MM.1S (cell line): ENCODE results near the gene SHF.

Source experiments
- DNase-seq: peaks from one replicate; pipeline ENCODE4 v3.0.0-alpha.2; 2015
- H2AFZ ChIP-seq: fragments of 300-600 bp; sonication (generic); 2 replicates; pipeline ENCODE4 v1.6.0; 2016; ENCODE audit warnings: antibody characterized with exemption, low read length
- H3F3A ChIP-seq: fragments of 300-600 bp; sonication (generic); 2 replicates; pipeline ENCODE4 v1.6.1; 2016; ENCODE audit warnings: mild to moderate bottlenecking, antibody characterized with exemption, low read length, moderate library complexity, mixed read lengths; ENCODE audit not compliant: insufficient read depth
- H3K27ac ChIP-seq: fragments of 300-600 bp; sonication (generic); 2 replicates; pipeline ENCODE4 v1.5.1; 2016; ENCODE audit warnings: mild to moderate bottlenecking, low read length
- H3K27me3 ChIP-seq: fragments of 300-600 bp; sonication (generic); replicated peaks from 2 replicates; pipeline ENCODE4 v1.6.0; 2016; ENCODE audit warnings: low read length; ENCODE audit not compliant: insufficient read depth
- H3K36me3 ChIP-seq: fragments of 300-600 bp; sonication (generic); replicated peaks from 2 replicates; pipeline ENCODE4 v1.6.1; 2016; ENCODE audit warnings: mild to moderate bottlenecking, low read length, mixed read lengths; ENCODE audit not compliant: insufficient read depth
- H3K4me1 ChIP-seq: fragments of 300-600 bp; sonication (generic); 2 replicates; pipeline ENCODE4 v1.6.1; 2016; ENCODE audit warnings: low read length, mixed read lengths
- H3K4me2 ChIP-seq: fragments of 300-600 bp; sonication (generic); 2 replicates; pipeline ENCODE4 v1.6.0; 2016; ENCODE audit warnings: low read depth, low read length
- H3K4me3 ChIP-seq: fragments of 300-600 bp; sonication (generic); 2 replicates; pipeline ENCODE4 v1.5.1; 2016; ENCODE audit warnings: low read length, mixed read lengths
- H3K79me2 ChIP-seq: fragments of 300-600 bp; sonication (generic); 2 replicates; pipeline ENCODE4 v1.6.1; 2016; ENCODE audit warnings: mixed run types, low read length, mixed read lengths
- H3K9ac ChIP-seq: fragments of 300-600 bp; sonication (generic); 2 replicates; pipeline ENCODE4 v1.6.1; 2016; ENCODE audit warnings: low read length, mixed read lengths
- H3K9me2 ChIP-seq: fragments of 300-600 bp; sonication (generic); replicated peaks from 2 replicates; pipeline ENCODE4 v1.6.1; 2016; ENCODE audit warnings: mild to moderate bottlenecking, low read length, mixed read lengths; ENCODE audit not compliant: insufficient read depth
- H3K9me3 ChIP-seq: fragments of 300-600 bp; sonication (generic); replicated peaks from 2 replicates; pipeline ENCODE4 v1.6.1; 2016; ENCODE audit warnings: mild to moderate bottlenecking, low read length, mixed read lengths; ENCODE audit not compliant: insufficient read depth
- H4K20me1 ChIP-seq: fragments of 300-600 bp; sonication (generic); 2 replicates; pipeline ENCODE4 v1.6.1; 2016; ENCODE audit warnings: mild to moderate bottlenecking, low read length, moderate library complexity, mixed read lengths; ENCODE audit not compliant: insufficient read depth
- CTCF ChIP-seq: fragments of 300-600 bp; sonication (generic); IDR thresholded peaks from 2 replicates; pipeline ENCODE4 v1.5.1; 2016; ENCODE audit warnings: antibody characterized with exemption, low read length, mixed read lengths
- EZH2 ChIP-seq: fragments of 300-600 bp; sonication (generic); optimal IDR thresholded peaks from 2 replicates; pipeline ENCODE3; 2017; ENCODE audit warnings: low read depth, mild to moderate bottlenecking, antibody characterized with exemption, low read length, mixed read lengths
- EZH2phosphoT487 ChIP-seq: fragments of 300-600 bp; sonication (generic); IDR thresholded peaks from 2 replicates; pipeline ENCODE4 v1.6.1; 2018; ENCODE audit warnings: antibody characterized with exemption, low read length

The SHF gene

GRCh38 chr15:45161666-45162065 is 26.1 kb downstream of the SHF start:
- Histone ChIP-seq H4K20me1 (no peaks in the 10 kb centered on the region), H3F3A (no peaks in the 10 kb centered on the region), H3K36me3 (no peaks in the 10 kb centered on the region), H3K9me3 (no peaks in the 10 kb centered on the region), H3K79me2 (peaks cover 3% of the 10 kb centered on the region; the same call in 1 of the 2 replicates), H3K4me1 (no peaks in the 10 kb centered on the region), H3K27me3 (no peaks in the 10 kb centered on the region), H3K4me2 (no peak overlapping the region), H3K27ac (no peak overlapping the region), H3K9me2 (no peaks in the 10 kb centered on the region), H3K4me3 (no peak overlapping the region), H2AFZ (no peak overlapping the region), H3K9ac (no peak overlapping the region)
- DNase-seq = no peak
- TF ChIP-seq CTCF = no peak
- TF ChIP-seq EZH2phosphoT487 = no peak
- no peak for TF ChIP-seq EZH2

- no peak overlapping the region for H3K4me2 ChIP-seq
- no peaks in the 10 kb centered on the region for H3K27me3 ChIP-seq
- H3K36me3 ChIP-seq = no peaks in the 10 kb centered on the region
- no peak for TF ChIP-seq EZH2
- no peak for TF ChIP-seq EZH2phosphoT487
- no peak for TF ChIP-seq CTCF
- H3K9ac ChIP-seq = no peak overlapping the region
- H3K9me2 ChIP-seq = no peaks in the 10 kb centered on the region
- DNase-seq = no peak
- no peaks in the 10 kb centered on the region for H3K4me1 ChIP-seq
- H3K9me3 ChIP-seq = no peaks in the 10 kb centered on the region
- no peaks in the 10 kb centered on the region for H4K20me1 ChIP-seq
- no peaks in the 10 kb centered on the region for H3K79me2 ChIP-seq
- H2AFZ ChIP-seq = no peak overlapping the region
- H3F3A ChIP-seq = no peaks in the 10 kb centered on the region
- H3K27ac ChIP-seq = no peak overlapping the region
- no peak overlapping the region for H3K4me3 ChIP-seq
Measured at GRCh38 chr15:45157974-45158373, 29.8 kb downstream of the SHF start.

DNA sequence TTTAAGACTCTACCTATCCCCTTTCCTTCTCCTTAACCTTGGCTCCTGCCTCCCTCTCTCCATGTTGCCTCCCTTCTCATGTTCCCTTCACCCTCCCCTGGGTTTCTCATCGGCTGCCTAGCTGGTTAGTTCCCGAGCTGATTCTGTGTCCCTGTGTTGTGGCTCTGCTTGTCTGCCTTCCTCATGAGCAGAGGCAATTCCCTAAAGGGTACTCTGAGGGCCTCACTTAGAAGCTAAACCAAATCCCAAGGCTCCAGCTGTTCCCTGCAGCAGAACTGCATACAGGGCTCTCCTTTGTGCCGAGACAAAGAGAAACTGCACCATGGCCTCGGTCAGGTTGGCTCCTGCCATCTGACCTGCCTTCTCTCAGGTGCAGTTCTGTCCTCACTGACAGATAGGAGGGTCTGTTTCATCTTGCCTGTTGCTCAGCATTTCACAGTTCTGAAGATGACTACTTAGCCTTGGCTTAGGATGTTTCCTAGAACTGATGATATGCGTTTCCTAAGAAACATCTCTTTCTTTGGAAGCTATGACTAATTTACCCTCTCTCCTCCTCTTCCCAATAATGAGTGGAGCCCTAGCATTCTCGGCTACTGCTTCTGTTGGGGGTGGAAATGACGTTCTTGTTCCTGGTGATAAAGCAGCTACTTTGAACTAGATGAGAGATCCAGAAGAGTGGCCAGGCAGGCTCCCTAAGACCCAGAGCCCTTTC is 30.9 kb downstream of the SHF start:
- Histone ChIP-seq H3K9me3 (no peaks in the 10 kb centered on the region), H3K27ac (no peak overlapping the region), H2AFZ (no peak overlapping the region), H3K36me3 (no peaks in the 10 kb centered on the region), H3K4me2 (no peak overlapping the region), H3K4me3 (no peak overlapping the region), H3K9ac (no peak overlapping the region), H3F3A (no peaks in the 10 kb centered on the region), H3K9me2 (no peaks in the 10 kb centered on the region), H4K20me1 (no peaks in the 10 kb centered on the region), H3K79me2 (no peaks in the 10 kb centered on the region), H3K4me1 (no peaks in the 10 kb centered on the region), H3K27me3 (no peaks in the 10 kb centered on the region)
- no peak for DNase-seq
- TF ChIP-seq CTCF (no peak), EZH2 (no peak), EZH2phosphoT487 (no peak)
